ENCODE results near the gene PHRF1.

Gene PHRF1

DNA sequence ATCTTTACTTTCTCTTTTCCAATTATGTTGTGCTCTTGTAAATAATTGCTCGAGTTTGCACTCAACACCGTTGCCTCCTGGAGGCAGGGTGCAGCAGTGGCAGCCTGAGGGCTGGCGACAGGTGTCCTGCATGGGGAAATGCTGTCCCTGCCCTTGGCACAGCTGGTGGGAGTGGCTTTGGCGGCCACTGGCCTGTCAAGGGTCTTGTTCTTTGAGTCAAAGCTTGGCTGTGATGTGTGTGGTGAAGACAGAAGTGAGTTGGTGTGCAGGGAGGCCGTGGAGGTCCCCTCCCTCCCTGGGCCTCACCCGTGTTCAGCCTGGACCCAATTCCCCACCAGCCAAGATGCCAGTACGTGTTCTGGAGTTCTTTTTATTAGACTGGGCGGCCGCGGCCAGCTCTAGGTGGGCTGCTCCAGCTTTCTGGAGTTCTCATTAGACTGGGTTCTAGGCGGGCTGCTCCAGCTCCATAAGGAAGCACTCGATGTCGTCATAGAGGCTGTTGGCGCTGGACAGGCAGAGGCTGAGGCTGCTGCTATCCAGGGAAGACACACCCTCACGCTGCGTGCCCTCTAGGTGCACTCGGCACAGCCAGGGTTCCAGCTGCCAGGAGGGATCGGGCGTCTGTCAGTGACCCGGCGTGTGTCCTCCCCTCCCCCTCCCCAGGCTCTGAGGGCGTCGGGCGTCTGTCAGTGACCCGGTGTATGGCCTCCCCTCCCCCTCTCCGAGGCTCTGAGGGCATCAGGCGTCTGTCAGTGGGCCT, 36.1 kb downstream of the PHRF1 start:
- no peak overlapping the region for H3K4me3 ChIP-seq (ENCODE audit: low read depth, low read length)
- no peak for DNase-seq
- peaks cover 64% of the 10 kb centered on the region for H3K36me3 ChIP-seq (replicated peaks)
- in situ Hi-C loops (cut with HindIII; ENCODE audit: low pct_ligation_motif_present, low sequenced_read_pairs), result no loop called here
- no peaks in the 10 kb centered on the region for H3K27me3 ChIP-seq (replicated peaks)
- no peak overlapping the region for H3K27ac ChIP-seq
- peak; percentile 56 for TF ChIP-seq CTCF (IDR thresholded peaks at IDR 0.05; ENCODE audit: low read depth, low read length, missing control alignments)

DNA sequence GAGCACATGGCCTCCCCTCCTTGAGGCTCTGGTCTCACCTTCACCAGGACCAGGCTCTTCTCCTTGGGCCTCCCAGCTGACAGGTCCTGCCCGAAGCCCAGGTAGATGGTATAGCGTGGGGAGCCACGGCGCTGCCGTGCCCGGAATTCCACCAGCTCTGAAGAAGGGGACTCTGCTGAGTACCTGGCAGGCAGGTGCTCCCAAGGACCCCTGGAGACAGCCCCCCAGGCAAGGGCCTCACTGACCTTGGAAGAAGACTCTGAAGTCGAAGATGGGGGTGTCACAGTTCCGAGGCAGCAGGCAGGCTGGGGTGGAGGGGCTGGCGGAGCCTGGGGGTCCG, 36.7 kb downstream of the PHRF1 start:
- peaks cover 59% of the 10 kb centered on the region for H3K36me3 ChIP-seq (replicated peaks)
- no peaks in the 10 kb centered on the region for H3K27me3 ChIP-seq (replicated peaks)
- DNase-seq, result no peak
- TF ChIP-seq CTCF (IDR thresholded peaks at IDR 0.05; ENCODE audit: low read depth, low read length, missing control alignments), result no peak
- H3K4me3 ChIP-seq (ENCODE audit: low read depth, low read length), result no peak overlapping the region
- no peak overlapping the region for H3K27ac ChIP-seq
- in situ Hi-C loops (cut with HindIII; ENCODE audit: low pct_ligation_motif_present, low sequenced_read_pairs), result no loop called here

- TF ChIP-seq CTCF (IDR thresholded peaks at IDR 0.05; ENCODE audit: low read depth, low read length, missing control alignments), result no peak
- H3K27ac ChIP-seq, result no peak overlapping the region
- H3K4me3 ChIP-seq (ENCODE audit: low read depth, low read length), result no peak overlapping the region
- H3K36me3 ChIP-seq (replicated peaks), result peaks cover 56% of the 10 kb centered on the region
- no peaks in the 10 kb centered on the region for H3K27me3 ChIP-seq (replicated peaks)
- in situ Hi-C loops (cut with HindIII; ENCODE audit: low pct_ligation_motif_present, low sequenced_read_pairs), result no loop called here
- DNase-seq, result peak; percentile 59
Observed at GRCh38 chr11:613369-613968, 37.2 kb downstream of the PHRF1 start.

- H3K36me3 ChIP-seq (replicated peaks), result peaks cover 50% of the 10 kb centered on the region
- H3K27ac ChIP-seq, result no peak overlapping the region
- no peak overlapping the region for H3K4me3 ChIP-seq (ENCODE audit: low read depth, low read length)
- no peak for TF ChIP-seq CTCF (IDR thresholded peaks at IDR 0.05; ENCODE audit: low read depth, low read length, missing control alignments)
- H3K27me3 ChIP-seq (replicated peaks), result no peaks in the 10 kb centered on the region
- no peak for DNase-seq
- in situ Hi-C loops (cut with HindIII; ENCODE audit: low pct_ligation_motif_present, low sequenced_read_pairs), result no loop called here
Observed at GRCh38 chr11:614021-614622, 37.9 kb downstream of the PHRF1 start.

- TF ChIP-seq CTCF (IDR thresholded peaks at IDR 0.05; ENCODE audit: low read depth, low read length, missing control alignments), result no peak
- Histone ChIP-seq H3K36me3 (replicated peaks) (peaks cover 47% of the 10 kb centered on the region), H3K4me3 (ENCODE audit: low read depth, low read length) (peak overlapping the region; percentile 71), H3K27me3 (replicated peaks) (no peaks in the 10 kb centered on the region), H3K27ac (peak overlapping the region; percentile 92)
- in situ Hi-C loops (cut with HindIII; ENCODE audit: low pct_ligation_motif_present, low sequenced_read_pairs), result no loop called here
- DNase-seq, result no peak
Observed at GRCh38 chr11:614623-615503, 38.6 kb downstream of the PHRF1 start.
